HepG2 (cell line): ENCODE measurements around the gene SGO1. TPM values are rescaled to one million over a fixed set of nuclear protein-coding genes. Genes with fewer than 3 reads are reported as not detected.
"Not testable (repeated sequence)": the region's sequence is repeated elsewhere in the genome, so short reads cannot be mapped to it uniquely, and the experiment has no call there.

Source experiments
- ATAC-seq: fragments of 200-7000 bp; cut with Tn5 transposase; 3 replicates; pipeline ENCODE4 v1.9.1; 2020; ENCODE audit warnings: mild to moderate bottlenecking, moderate library complexity
- BruUV-seq: library from RNA; stranded (reverse); fragments of 400-500 nt; replicated peaks from 2 replicates; lab custom pipeline; 2021; lab: Mats Ljungman, UMichigan
- CTCF ChIA-PET: fragments of 300-600 bp; formaldehyde crosslinking; extraction: SDS; loops from one replicate; lab custom pipeline; 2021; ENCODE audit warnings: low total read pairs, inconsistent platforms, low intra/inter-chr PET ratio; lab: Yijun Ruan, JAX
- POLR2A ChIA-PET: fragments of 350-600 bp; sonication (Branson Sonifier 250); formaldehyde crosslinking; loops from one replicate; lab custom pipeline; 2020; ENCODE audit warnings: antibody characterized with exemption, inconsistent platforms; lab: Yijun Ruan, JAX
- DNase-seq: peaks from one replicate; pipeline ENCODE4 v3.0.0-alpha.2; 2015; ENCODE audit warnings: low spot score
- FAIRE-seq: peaks from 3 replicates; lab custom pipeline; 2011; peaks lifted over from hg19 to GRCh38; lab: Jason Lieb, UNC
- H2AFZ ChIP-seq: one replicate; pipeline ENCODE4 v1.6.1; 2011; ENCODE audit warnings: low read length, inconsistent platforms
- H3K27ac ChIP-seq: fragments of 300-600 bp; 3 replicates; pipeline ENCODE4 v1.8.0; 2011; ENCODE audit warnings: mixed run types, mild to moderate bottlenecking, mixed read lengths, low read length, inconsistent platforms; ENCODE audit not compliant: insufficient read depth; ENCODE audit errors: extremely low read length
- H3K27me3 ChIP-seq, 2 experiments: fragments of 200-600 bp in 1 of 2; 2 replicates in 1 of 2; 3 replicates in 1 of 2; pipeline versions ENCODE4 v1.6.0 to v1.8.0; 2011; ENCODE audit warnings: low read length in 2 of 2, mild to moderate bottlenecking in 2 of 2, moderate library complexity in 2 of 2, inconsistent platforms in 1 of 2; ENCODE audit not compliant: insufficient read depth in 2 of 2, control insufficient read depth in 1 of 2
- H3K36me3 ChIP-seq, 2 experiments: fragments of 200-600 bp in 1 of 2; replicated peaks in 1 of 2; 2 replicates in 1 of 2; 3 replicates in 1 of 2; pipeline versions ENCODE4 v1.5.1 to v1.8.0; 2011; ENCODE audit warnings: low read length in 2 of 2, inconsistent platforms in 1 of 2; ENCODE audit not compliant: insufficient read depth in 2 of 2, control insufficient read depth in 1 of 2
- H3K4me1 ChIP-seq: 2 replicates; pipeline ENCODE4 v1.5.1; 2012; ENCODE audit warnings: low read length, inconsistent platforms; ENCODE audit not compliant: insufficient read depth
- H3K4me2 ChIP-seq: 2 replicates; pipeline ENCODE4 v1.6.0; 2011; ENCODE audit warnings: low read depth, low read length, inconsistent platforms
- H3K4me3 ChIP-seq, 3 experiments: fragments of 200-600 bp in 1 of 3; sonication (generic), shearing (Covaris generic) in 1 of 3; replicated peaks in 1 of 3; 2 replicates each; pipeline ENCODE4 v1.5.1; 2011 to 2016; ENCODE audit warnings: low read length in 3 of 3, inconsistent platforms in 2 of 3, low read depth in 2 of 3, mild to moderate bottlenecking in 2 of 3, control low read depth in 1 of 3, mixed read lengths in 1 of 3; ENCODE audit not compliant: insufficient read depth in 1 of 3
- H3K79me2 ChIP-seq: one replicate; pipeline ENCODE4 v1.6.1; 2011; ENCODE audit warnings: low read length, inconsistent platforms; ENCODE audit not compliant: insufficient read depth
- H3K9ac ChIP-seq: 2 replicates; pipeline ENCODE4 v1.6.0; 2011; ENCODE audit warnings: mild to moderate bottlenecking, low read depth, low read length, inconsistent platforms; ENCODE audit not compliant: insufficient read depth
- H3K9me3 ChIP-seq: 2 replicates; pipeline ENCODE4 v1.5.1; 2012; ENCODE audit warnings: mild to moderate bottlenecking, low read length
- H4K20me1 ChIP-seq: 2 replicates; pipeline ENCODE4 v1.6.0; 2011; ENCODE audit warnings: inconsistent platforms, mild to moderate bottlenecking, low read length, moderate library complexity; ENCODE audit not compliant: insufficient read depth
- ARHGAP35 ChIP-seq: sonication (generic); formaldehyde crosslinking; IDR thresholded peaks from 2 replicates; pipeline ENCODE4 v1.9.0; 2022; ENCODE audit warnings: mild to moderate bottlenecking, inconsistent platforms, moderate library complexity, missing genetic modification reagents, borderline replicate concordance
- ERF ChIP-seq: IDR thresholded peaks from 2 replicates; pipeline ENCODE4 v1.6.1; 2018; ENCODE audit warnings: missing biosample characterization, missing genetic modification reagents
- FOXP4 ChIP-seq: sonication (generic); formaldehyde crosslinking; IDR thresholded peaks from 2 replicates; pipeline ENCODE4 v1.4.0; 2020; ENCODE audit warnings: missing genetic modification reagents
- GZF1 ChIP-seq: sonication (generic); formaldehyde crosslinking; IDR thresholded peaks from 2 replicates; pipeline ENCODE4 v1.5.1; 2020; ENCODE audit warnings: mild to moderate bottlenecking, missing genetic modification reagents
- HNRNPK ChIP-seq: fragments of 200-400 bp; formaldehyde crosslinking; IDR thresholded peaks from 2 replicates; pipeline ENCODE4 v1.6.1; 2018; ENCODE audit warnings: low read length, low read depth, moderate library complexity, mild to moderate bottlenecking; ENCODE audit not compliant: poor library complexity, severe bottlenecking
- RARA ChIP-seq: IDR thresholded peaks from 2 replicates; pipeline ENCODE4 v1.6.1; 2016; ENCODE audit warnings: missing genetic modification reagents, missing compliant biosample characterization
- SSRP1 ChIP-seq: IDR thresholded peaks from 2 replicates; pipeline ENCODE4 v1.6.1; 2016; ENCODE audit warnings: control low read depth
- ZFP36L2 ChIP-seq: sonication (generic); formaldehyde crosslinking; IDR thresholded peaks from 2 replicates; pipeline ENCODE4 v1.4.0; 2020; ENCODE audit warnings: missing genetic modification reagents
- ZIK1 ChIP-seq: sonication (generic); formaldehyde crosslinking; IDR thresholded peaks from 2 replicates; pipeline ENCODE4 v1.5.0; 2020; ENCODE audit warnings: mild to moderate bottlenecking, low read depth, missing genetic modification reagents, borderline replicate concordance
- ZKSCAN5 ChIP-seq: sonication (generic); formaldehyde crosslinking; IDR thresholded peaks from 2 replicates; pipeline ENCODE4 v1.5.1; 2020; ENCODE audit warnings: mild to moderate bottlenecking, missing genetic modification reagents
- ZNF816 ChIP-seq: sonication (generic); formaldehyde crosslinking; IDR thresholded peaks from 2 replicates; pipeline ENCODE4 v1.8.0; 2022; ENCODE audit warnings: missing genetic modification reagents, mild to moderate bottlenecking, borderline replicate concordance
- ZSCAN20 ChIP-seq: sonication (generic); formaldehyde crosslinking; IDR thresholded peaks from 2 replicates; pipeline ENCODE4 v1.4.0; 2020; ENCODE audit warnings: missing genetic modification reagents, mild to moderate bottlenecking, borderline replicate concordance
- WGBS: methylation state at CpG from one replicate; pipeline ENCODE4 v1.1.6; 2017; ENCODE audit warnings: low lambda C conversion rate; 5-methylcytosine and 5-hydroxymethylcytosine counted together
- in situ Hi-C: cut with HindIII; loops from 2 replicates; pipeline ENCODE4 v1.10.0; 2017; ENCODE audit warnings: low pct_unique_long_range_greater_than_20kb; ENCODE audit not compliant: extremely low pct_ligation_motif_present
- intact Hi-C: fragments of 100-400 bp; cut with micrococcal nuclease; formaldehyde crosslinking; loops from one replicate; pipeline ENCODE4 v1.10.0; 2022; ENCODE audit not compliant: unreplicated experiment
- polyA plus RNA-seq, 8 experiments: library from polyadenylated mRNA; depleted of rRNA in 3 of 8; stranded (reverse) in 7 of 8; unstranded in 1 of 8; fragments of >200 nt; fragmentation: Illumina TruSeq in 4 of 8; extraction: Trizol in 4 of 8; gene quantifications; 2 replicates each; pipeline versions ENCODE4 v1.2.1 to v1.2.3, GENCODE V29; 2011 to 2016; ENCODE audit warnings: low read depth in 4 of 8, missing spikeins in 1 of 8, mixed read lengths in 1 of 8; ENCODE audit not compliant: insufficient read depth in 1 of 8
- total RNA-seq, 5 experiments: library from RNA; depleted of rRNA; stranded (reverse); fragments of >200 nt; fragmentation: Illumina TruSeq; extraction: Trizol; gene quantifications; 2 replicates each; pipeline ENCODE4 v1.2.3, GENCODE V29; 2016; ENCODE audit warnings: low read depth in 1 of 5

SGO1 gene
- total and polyA plus RNA-seq, 2 of the 13 experiments (the other 11 are each of a cell fraction or from before 2014, with no cell fraction given) = 2.1 to 16.1 TPM

- H3K79me2 ChIP-seq, FAIRE-seq, H3K9ac ChIP-seq, H4K20me1 ChIP-seq, H3K4me2 ChIP-seq, intact Hi-C loops, CTCF ChIA-PET, BruUV-seq, H3K4me1 ChIP-seq, H3K36me3 ChIP-seq, H3K4me3 ChIP-seq, H3K27me3 ChIP-seq, H3K9me3 ChIP-seq, POLR2A ChIA-PET, DNase-seq, ATAC-seq, in situ Hi-C loops, H2AFZ ChIP-seq, H3K27ac ChIP-seq: not testable (repeated sequence)
- WGBS = 50% methylated on average over 2 of the region's 2 CpGs
These were observed 21.9 kb upstream of the SGO1 start for GRCh38 chr3:20207945-20208344.

- FAIRE-seq, intact Hi-C loops, H3K27ac ChIP-seq, H4K20me1 ChIP-seq, H3K36me3 ChIP-seq, H3K9ac ChIP-seq, H3K4me1 ChIP-seq, H2AFZ ChIP-seq, CTCF ChIA-PET, H3K4me3 ChIP-seq, ATAC-seq, in situ Hi-C loops, DNase-seq, H3K27me3 ChIP-seq, H3K9me3 ChIP-seq, POLR2A ChIA-PET, H3K4me2 ChIP-seq, BruUV-seq, H3K79me2 ChIP-seq: not testable (repeated sequence)
These were observed 19.9 kb upstream of the SGO1 start for GRCh38 chr3:20205898-20206297.

- no peak overlapping the region for H3K9ac ChIP-seq
- H3K27me3 ChIP-seq = no peaks in the 10 kb centered on the region
- H3K9me3 ChIP-seq = no peaks in the 10 kb centered on the region
- no peak overlapping the region for H2AFZ ChIP-seq
- BruUV-seq = no TSS peak
- no peaks in the 10 kb centered on the region for H3K79me2 ChIP-seq
- intact Hi-C loops = no loop called here
- H3K4me3 ChIP-seq = no peak overlapping the region
- FAIRE-seq (no peak), ATAC-seq (no peak), DNase-seq (no peak)
- H3K4me2 ChIP-seq = no peak overlapping the region
- in situ Hi-C loops = no loop called here
- ChIA-PET POLR2A (no interaction called here), CTCF (no interaction called here)
- no peaks in the 10 kb centered on the region for H3K4me1 ChIP-seq
- H4K20me1 ChIP-seq = no peaks in the 10 kb centered on the region
- no peaks in the 10 kb centered on the region for H3K36me3 ChIP-seq
- no peak overlapping the region for H3K27ac ChIP-seq
- no peak for TF ChIP-seq ZFP36L2
- TF ChIP-seq GZF1 (CRISPR knock-in tag) = no peak
- no peak for TF ChIP-seq HNRNPK
- no peak for TF ChIP-seq ERF (CRISPR knock-in tag)
- no peak for TF ChIP-seq RARA (CRISPR knock-in tag)
- no peak for TF ChIP-seq ZSCAN20
- TF ChIP-seq ZKSCAN5 (CRISPR knock-in tag) = no peak
- TF ChIP-seq ZNF816 = no peak
- no peak for TF ChIP-seq SSRP1 (CRISPR knock-in tag)
- no peak for TF ChIP-seq ARHGAP35 (CRISPR knock-in tag)
- no peak for TF ChIP-seq FOXP4 (CRISPR knock-in tag)
- TF ChIP-seq ZIK1 (CRISPR knock-in tag) = no peak
These were observed 15.1 kb upstream of the SGO1 start for GRCh38 chr3:20201143-20201542.
